Stomach (tissue), 4 donors: ENCODE data around the gene SBF2.

ENCODE experiments used
- POLR2A ChIP-seq, 4 donors: fragments of 450-650 bp; IDR thresholded peaks; one replicate each; pipeline ENCODE4 v1.6.1; 2016; ENCODE audit warnings: antibody characterized with exemption in 4 of 4, control low read depth in 2 of 4, mild to moderate bottlenecking in 1 of 4, moderate library complexity in 1 of 4
- TF ChIP-seq, protein P1 (sequence below), 7 experiments: fragments of 450-650 bp in 4 of 7; fragments of 200-600 bp in 3 of 7; sonication (generic) in 3 of 7; IDR thresholded peaks; one replicate each; pipeline ENCODE4 v1.5.1; 2016 to 2019; ENCODE audit warnings: antibody characterized with exemption in 7 of 7, control low read depth in 2 of 7, mild to moderate bottlenecking in 1 of 7

DNA sequence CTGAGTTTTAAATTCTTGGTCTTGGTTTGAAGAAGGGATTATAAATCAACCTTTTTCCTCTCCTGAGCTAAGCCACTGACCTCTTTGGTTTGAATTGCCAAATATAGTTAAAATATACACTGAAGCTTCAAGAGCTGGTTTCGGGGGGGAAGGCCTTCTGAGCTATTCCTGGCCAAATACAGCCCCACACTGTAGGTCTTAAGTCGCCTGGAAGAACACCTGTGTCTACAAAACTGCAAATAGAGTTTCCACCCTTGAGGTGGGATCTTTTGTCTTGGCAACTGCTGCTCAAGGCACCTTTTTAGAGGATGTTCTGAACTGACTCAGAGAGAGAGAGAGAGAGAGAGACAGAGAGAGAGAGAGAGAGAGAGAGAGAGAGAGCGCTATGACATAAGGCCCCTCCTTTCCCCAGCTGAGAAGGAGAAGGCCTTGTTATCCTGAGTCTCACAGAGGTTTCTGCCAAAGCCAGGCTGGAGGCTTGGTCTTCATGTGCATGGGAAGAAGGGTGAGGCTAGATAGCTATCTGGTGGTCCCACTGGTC is 16.4 kb upstream of the SBF2 start:
- TF ChIP-seq, protein P1, sequence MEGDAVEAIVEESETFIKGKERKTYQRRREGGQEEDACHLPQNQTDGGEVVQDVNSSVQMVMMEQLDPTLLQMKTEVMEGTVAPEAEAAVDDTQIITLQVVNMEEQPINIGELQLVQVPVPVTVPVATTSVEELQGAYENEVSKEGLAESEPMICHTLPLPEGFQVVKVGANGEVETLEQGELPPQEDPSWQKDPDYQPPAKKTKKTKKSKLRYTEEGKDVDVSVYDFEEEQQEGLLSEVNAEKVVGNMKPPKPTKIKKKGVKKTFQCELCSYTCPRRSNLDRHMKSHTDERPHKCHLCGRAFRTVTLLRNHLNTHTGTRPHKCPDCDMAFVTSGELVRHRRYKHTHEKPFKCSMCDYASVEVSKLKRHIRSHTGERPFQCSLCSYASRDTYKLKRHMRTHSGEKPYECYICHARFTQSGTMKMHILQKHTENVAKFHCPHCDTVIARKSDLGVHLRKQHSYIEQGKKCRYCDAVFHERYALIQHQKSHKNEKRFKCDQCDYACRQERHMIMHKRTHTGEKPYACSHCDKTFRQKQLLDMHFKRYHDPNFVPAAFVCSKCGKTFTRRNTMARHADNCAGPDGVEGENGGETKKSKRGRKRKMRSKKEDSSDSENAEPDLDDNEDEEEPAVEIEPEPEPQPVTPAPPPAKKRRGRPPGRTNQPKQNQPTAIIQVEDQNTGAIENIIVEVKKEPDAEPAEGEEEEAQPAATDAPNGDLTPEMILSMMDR (IDR thresholded peaks at IDR 0.05): no peak
- no peak for TF ChIP-seq POLR2A (IDR thresholded peaks at IDR 0.05)
